ENCODE data around the gene DLGAP1. TPM values are rescaled to one million over a fixed set of nuclear protein-coding genes. Genes with fewer than 3 reads are reported as not detected.

The DLGAP1 gene
- total and polyA plus RNA-seq, 4 donors: 0.06 to 1.2 (median 0.17) TPM; not detected in 1

DNA sequence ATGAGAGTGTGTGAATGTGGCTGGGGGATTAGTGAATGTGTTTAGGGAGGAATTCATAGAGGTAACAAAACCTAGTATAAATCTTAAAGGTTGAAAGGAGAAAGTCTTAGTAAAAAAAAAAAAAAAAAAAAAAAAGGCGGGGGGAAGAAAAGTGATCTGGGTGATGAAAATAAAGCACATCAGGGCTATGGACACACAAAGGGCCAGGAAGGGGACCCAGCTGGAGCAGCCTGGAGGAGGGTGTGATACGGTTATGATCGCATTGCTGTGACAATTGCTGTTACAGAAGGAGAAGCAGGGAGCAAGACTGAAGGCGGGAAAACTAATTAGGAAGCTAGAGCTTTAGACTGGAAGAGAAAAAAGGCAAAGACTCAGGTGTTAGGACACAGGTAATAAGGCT, 85.4 kb downstream of the DLGAP1 start:
- Histone ChIP-seq H3K9ac (ENCODE audit: low read depth in 1 of 2, low read length in 2 of 2) (no peak overlapping the region), H3K4me3 (ENCODE audit: low read depth in 1 of 3, low read length in 3 of 3) (no peak overlapping the region), H3K9me3 (ENCODE audit: control insufficient read depth in 4 of 4, low read length in 3 of 4) (no peaks in the 10 kb centered on the region), H3K4me1 (ENCODE audit: control insufficient read depth in 4 of 4, insufficient read depth in 4 of 4, low read length in 3 of 4) (no peaks in the 10 kb centered on the region), H3K27me3 (ENCODE audit: control insufficient read depth in 4 of 4, insufficient read depth in 4 of 4, low read length in 3 of 4) (no peaks in the 10 kb centered on the region), H3K36me3 (ENCODE audit: control insufficient read depth in 4 of 4, insufficient read depth in 3 of 4, low read depth in 1 of 4, low read length in 3 of 4) (no peaks in the 10 kb centered on the region), H3K27ac (ENCODE audit: low read depth in 1 of 2, low read length in 2 of 2) (no peak overlapping the region)
- 89% methylated on average over 4 of the region's 4 CpGs for WGBS
- TF ChIP-seq, protein P1, sequence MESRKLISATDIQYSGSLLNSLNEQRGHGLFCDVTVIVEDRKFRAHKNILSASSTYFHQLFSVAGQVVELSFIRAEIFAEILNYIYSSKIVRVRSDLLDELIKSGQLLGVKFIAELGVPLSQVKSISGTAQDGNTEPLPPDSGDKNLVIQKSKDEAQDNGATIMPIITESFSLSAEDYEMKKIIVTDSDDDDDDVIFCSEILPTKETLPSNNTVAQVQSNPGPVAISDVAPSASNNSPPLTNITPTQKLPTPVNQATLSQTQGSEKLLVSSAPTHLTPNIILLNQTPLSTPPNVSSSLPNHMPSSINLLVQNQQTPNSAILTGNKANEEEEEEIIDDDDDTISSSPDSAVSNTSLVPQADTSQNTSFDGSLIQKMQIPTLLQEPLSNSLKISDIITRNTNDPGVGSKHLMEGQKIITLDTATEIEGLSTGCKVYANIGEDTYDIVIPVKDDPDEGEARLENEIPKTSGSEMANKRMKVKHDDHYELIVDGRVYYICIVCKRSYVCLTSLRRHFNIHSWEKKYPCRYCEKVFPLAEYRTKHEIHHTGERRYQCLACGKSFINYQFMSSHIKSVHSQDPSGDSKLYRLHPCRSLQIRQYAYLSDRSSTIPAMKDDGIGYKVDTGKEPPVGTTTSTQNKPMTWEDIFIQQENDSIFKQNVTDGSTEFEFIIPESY (IDR thresholded peaks at IDR 0.05): no peak
- TF ChIP-seq EGR1 (IDR thresholded peaks at IDR 0.05; ENCODE audit: low read depth in 2 of 2): no peak
- TF ChIP-seq, protein P2, sequence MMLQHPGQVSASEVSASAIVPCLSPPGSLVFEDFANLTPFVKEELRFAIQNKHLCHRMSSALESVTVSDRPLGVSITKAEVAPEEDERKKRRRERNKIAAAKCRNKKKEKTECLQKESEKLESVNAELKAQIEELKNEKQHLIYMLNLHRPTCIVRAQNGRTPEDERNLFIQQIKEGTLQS (IDR thresholded peaks at IDR 0.05): no peak
- TF ChIP-seq, protein P3, sequence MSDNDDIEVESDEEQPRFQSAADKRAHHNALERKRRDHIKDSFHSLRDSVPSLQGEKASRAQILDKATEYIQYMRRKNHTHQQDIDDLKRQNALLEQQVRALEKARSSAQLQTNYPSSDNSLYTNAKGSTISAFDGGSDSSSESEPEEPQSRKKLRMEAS (IDR thresholded peaks at IDR 0.05): no peak
- TF ChIP-seq JUND (IDR thresholded peaks at IDR 0.05): no peak
- TF ChIP-seq TAF1 (conservative IDR thresholded peaks at IDR 0.05): no peak
- no peak for TF ChIP-seq SP1 (IDR thresholded peaks at IDR 0.05)
- TF ChIP-seq, protein P4, sequence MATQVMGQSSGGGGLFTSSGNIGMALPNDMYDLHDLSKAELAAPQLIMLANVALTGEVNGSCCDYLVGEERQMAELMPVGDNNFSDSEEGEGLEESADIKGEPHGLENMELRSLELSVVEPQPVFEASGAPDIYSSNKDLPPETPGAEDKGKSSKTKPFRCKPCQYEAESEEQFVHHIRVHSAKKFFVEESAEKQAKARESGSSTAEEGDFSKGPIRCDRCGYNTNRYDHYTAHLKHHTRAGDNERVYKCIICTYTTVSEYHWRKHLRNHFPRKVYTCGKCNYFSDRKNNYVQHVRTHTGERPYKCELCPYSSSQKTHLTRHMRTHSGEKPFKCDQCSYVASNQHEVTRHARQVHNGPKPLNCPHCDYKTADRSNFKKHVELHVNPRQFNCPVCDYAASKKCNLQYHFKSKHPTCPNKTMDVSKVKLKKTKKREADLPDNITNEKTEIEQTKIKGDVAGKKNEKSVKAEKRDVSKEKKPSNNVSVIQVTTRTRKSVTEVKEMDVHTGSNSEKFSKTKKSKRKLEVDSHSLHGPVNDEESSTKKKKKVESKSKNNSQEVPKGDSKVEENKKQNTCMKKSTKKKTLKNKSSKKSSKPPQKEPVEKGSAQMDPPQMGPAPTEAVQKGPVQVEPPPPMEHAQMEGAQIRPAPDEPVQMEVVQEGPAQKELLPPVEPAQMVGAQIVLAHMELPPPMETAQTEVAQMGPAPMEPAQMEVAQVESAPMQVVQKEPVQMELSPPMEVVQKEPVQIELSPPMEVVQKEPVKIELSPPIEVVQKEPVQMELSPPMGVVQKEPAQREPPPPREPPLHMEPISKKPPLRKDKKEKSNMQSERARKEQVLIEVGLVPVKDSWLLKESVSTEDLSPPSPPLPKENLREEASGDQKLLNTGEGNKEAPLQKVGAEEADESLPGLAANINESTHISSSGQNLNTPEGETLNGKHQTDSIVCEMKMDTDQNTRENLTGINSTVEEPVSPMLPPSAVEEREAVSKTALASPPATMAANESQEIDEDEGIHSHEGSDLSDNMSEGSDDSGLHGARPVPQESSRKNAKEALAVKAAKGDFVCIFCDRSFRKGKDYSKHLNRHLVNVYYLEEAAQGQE (IDR thresholded peaks at IDR 0.05): no peak
- TF ChIP-seq RAD21 (IDR thresholded peaks at IDR 0.05): no peak
- no peak for TF ChIP-seq HNF4G (IDR thresholded peaks at IDR 0.05)
- no peak for TF ChIP-seq RXRA (IDR thresholded peaks at IDR 0.05)
- TF ChIP-seq NR2F2 (IDR thresholded peaks at IDR 0.05): no peak
- TF ChIP-seq YY1 (IDR thresholded peaks at IDR 0.05): no peak
- TF ChIP-seq HNF4A (conservative IDR thresholded peaks at IDR 0.05): no peak
- no peak for TF ChIP-seq GABPA (IDR thresholded peaks at IDR 0.05 in 1 of 2, conservative IDR thresholded peaks at IDR 0.05 in 1 of 2)
- DNase-seq (ENCODE audit: low spot score): no peak

DNA sequence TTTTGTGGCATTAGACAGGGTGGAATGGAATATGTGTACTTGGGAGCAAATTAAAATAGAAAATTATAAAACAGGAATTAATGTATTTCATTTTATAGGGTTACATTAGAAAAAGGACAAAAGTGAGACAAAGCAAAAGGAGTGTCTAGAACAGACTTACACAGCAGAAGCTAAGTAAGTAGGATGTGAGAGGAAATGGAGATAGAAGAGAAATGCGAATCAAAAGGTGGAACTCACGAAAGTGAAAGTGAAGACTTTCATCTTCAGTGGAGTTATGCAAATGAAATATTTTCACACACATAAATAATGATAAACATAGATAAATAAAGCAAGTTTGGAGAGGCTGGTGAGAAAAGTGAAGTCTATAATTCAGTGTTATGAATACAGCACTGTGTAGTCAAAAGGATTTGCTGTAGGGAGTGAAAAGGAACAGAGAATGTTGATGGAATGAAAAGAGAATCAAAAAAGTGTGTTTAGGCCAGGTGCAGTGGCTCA, 94.8 kb downstream of the DLGAP1 start:
- Histone ChIP-seq H3K27me3 (ENCODE audit: control insufficient read depth in 4 of 4, insufficient read depth in 4 of 4, low read length in 3 of 4) (no peaks in the 10 kb centered on the region), H3K9me3 (ENCODE audit: control insufficient read depth in 4 of 4, low read length in 3 of 4) (peaks cover 0 to 4% (median 0%) of the 10 kb centered on the region in 4 donors), H3K4me1 (ENCODE audit: control insufficient read depth in 4 of 4, insufficient read depth in 4 of 4, low read length in 3 of 4) (no peaks in the 10 kb centered on the region), H3K27ac (ENCODE audit: low read depth in 1 of 2, low read length in 2 of 2) (no peak overlapping the region), H3K36me3 (ENCODE audit: control insufficient read depth in 4 of 4, insufficient read depth in 3 of 4, low read depth in 1 of 4, low read length in 3 of 4) (no peaks in the 10 kb centered on the region), H3K9ac (ENCODE audit: low read depth in 1 of 2, low read length in 2 of 2) (no peak overlapping the region), H3K4me3 (ENCODE audit: low read depth in 1 of 3, low read length in 3 of 3) (no peak overlapping the region)
- WGBS: 78% methylated on average over 2 of the region's 2 CpGs
- no peak for DNase-seq (ENCODE audit: low spot score)
- TF ChIP-seq, protein P4 (IDR thresholded peaks at IDR 0.05): no peak
- TF ChIP-seq RXRA (IDR thresholded peaks at IDR 0.05) (no peak), NR2F2 (IDR thresholded peaks at IDR 0.05) (no peak), HNF4G (IDR thresholded peaks at IDR 0.05) (no peak), TAF1 (conservative IDR thresholded peaks at IDR 0.05) (no peak), JUND (IDR thresholded peaks at IDR 0.05) (no peak), HNF4A (conservative IDR thresholded peaks at IDR 0.05) (no peak), GABPA (IDR thresholded peaks at IDR 0.05 in 1 of 2, conservative IDR thresholded peaks at IDR 0.05 in 1 of 2) (no peak), YY1 (IDR thresholded peaks at IDR 0.05) (no peak)
- TF ChIP-seq, protein P2 (IDR thresholded peaks at IDR 0.05): no peak
- TF ChIP-seq, protein P3 (IDR thresholded peaks at IDR 0.05): no peak

Data from liver (tissue), 9 donors.